Stimulated activated effector memory CD8-positive, alpha-beta T cell treated with anti-CD3 and anti-CD28 coated beads, Interleukin-12 subunit alpha, Interleukin-12 subunit beta, amount 100 ng/mL, for 72 hours (primary cell): ENCODE results near the gene GEMIN4.
"Not testable (repeated sequence)": the region's sequence is repeated elsewhere in the genome, so short reads cannot be mapped to it uniquely, and the experiment has no call there.

Source experiments
- ATAC-seq: fragments of 150-1000 bp; cut with Tn5 transposase; 2 replicates; pipeline ENCODE4 v1.10.0; 2021
- DNase-seq, 2 donors: peaks; one replicate each; pipeline ENCODE4 v3.0.0; 2021 to 2022; ENCODE audit warnings: low spot score in 2 of 2
- H3K27ac Mint-ChIP-seq: one replicate; pipeline ENCODE4 v1.8.0; 2022; ENCODE audit warnings: mild to moderate bottlenecking, mixed read lengths
- H3K36me3 Mint-ChIP-seq: one replicate; pipeline ENCODE4 v1.8.0; 2022; ENCODE audit warnings: mild to moderate bottlenecking, mixed read lengths
- H3K4me1 Mint-ChIP-seq: one replicate; pipeline ENCODE4 v1.8.0; 2022; ENCODE audit warnings: mixed read lengths
- H3K4me3 Mint-ChIP-seq: one replicate; pipeline ENCODE4 v1.8.0; 2022; ENCODE audit warnings: mild to moderate bottlenecking, mixed read lengths
- H3K9me3 Mint-ChIP-seq: one replicate; pipeline ENCODE4 v1.8.0; 2022; ENCODE audit warnings: mixed read lengths

Gene GEMIN4

GRCh38 chr17:752620-753219 lies 656 bp upstream of the GEMIN4 start:
- no peak for DNase-seq
- Mint-ChIP-seq H3K9me3 (no peaks in the 10 kb centered on the region), H3K27ac (peak overlapping the region; percentile 96), H3K36me3 (peaks cover 47% of the 10 kb centered on the region), H3K4me1 (peaks cover 44% of the 10 kb centered on the region), H3K4me3 (peak overlapping the region; percentile 96)
- peak; percentile 23 for ATAC-seq

GRCh38 chr17:751269-752001 lies 629 bp downstream of the GEMIN4 start:
- ATAC-seq = peak; percentile 64
- H3K27ac Mint-ChIP-seq = peak overlapping the region; percentile 96
- no peaks in the 10 kb centered on the region for H3K9me3 Mint-ChIP-seq
- H3K4me3 Mint-ChIP-seq = peak overlapping the region; percentile 96
- peaks cover 44% of the 10 kb centered on the region for H3K4me1 Mint-ChIP-seq
- peaks cover 47% of the 10 kb centered on the region for H3K36me3 Mint-ChIP-seq
- DNase-seq = peak in 1 of 2 donors; percentile 33

- H3K4me1 Mint-ChIP-seq = peaks cover 44% of the 10 kb centered on the region
- ATAC-seq (no peak), DNase-seq (no peak)
- no peaks in the 10 kb centered on the region for H3K9me3 Mint-ChIP-seq
- peaks cover 51% of the 10 kb centered on the region for H3K36me3 Mint-ChIP-seq
- peak overlapping the region; percentile 96 for H3K4me3 Mint-ChIP-seq
- H3K27ac Mint-ChIP-seq = peak overlapping the region; percentile 96
Observed at GRCh38 chr17:750431-751037, 1.5 kb downstream of the GEMIN4 start.

- ATAC-seq, H3K9me3 Mint-ChIP-seq, H3K27ac Mint-ChIP-seq, DNase-seq: not testable (repeated sequence)
- Mint-ChIP-seq H3K4me1 (peaks cover 44% of the 10 kb centered on the region), H3K4me3 (peak overlapping the region; percentile 96), H3K36me3 (peaks cover 63% of the 10 kb centered on the region)
Observed at GRCh38 chr17:749359-749758, 2.7 kb downstream of the GEMIN4 start.

- not testable (repeated sequence) for H3K27ac Mint-ChIP-seq, H3K4me3 Mint-ChIP-seq, H3K9me3 Mint-ChIP-seq, DNase-seq, ATAC-seq
- peaks cover 70% of the 10 kb centered on the region for H3K36me3 Mint-ChIP-seq
- peaks cover 50% of the 10 kb centered on the region for H3K4me1 Mint-ChIP-seq
Observed at GRCh38 chr17:748604-749003, 3.5 kb downstream of the GEMIN4 start.

GRCh38 chr17:746783-747629 lies 5.1 kb downstream of the GEMIN4 start:
- ATAC-seq = no peak

GRCh38 chr17:746181-746580 lies 5.9 kb downstream of the GEMIN4 start:
- no peak for DNase-seq
- Mint-ChIP-seq H3K9me3 (no peaks in the 10 kb centered on the region), H3K4me1 (peaks cover 37% of the 10 kb centered on the region), H3K27ac (no peak overlapping the region), H3K4me3 (no peak overlapping the region), H3K36me3 (peaks cover 77% of the 10 kb centered on the region)
- no peak for ATAC-seq

More at GRCh38 chr17:746783-747629, 5.1 kb downstream of the GEMIN4 start:
- Mint-ChIP-seq H3K4me1 (peaks cover 43% of the 10 kb centered on the region), H3K36me3 (peaks cover 76% of the 10 kb centered on the region), H3K4me3 (no peak overlapping the region), H3K27ac (no peak overlapping the region), H3K9me3 (no peaks in the 10 kb centered on the region)
- no peak for DNase-seq

GRCh38 chr17:745406-745805 lies 6.7 kb downstream of the GEMIN4 start:
- Mint-ChIP-seq H3K36me3 (peaks cover 82% of the 10 kb centered on the region), H3K4me3 (no peak overlapping the region), H3K9me3 (no peaks in the 10 kb centered on the region), H3K27ac (peak overlapping the region; percentile 43), H3K4me1 (peaks cover 30% of the 10 kb centered on the region)
- ATAC-seq = no peak
- no peak for DNase-seq

- H3K4me1 Mint-ChIP-seq = peaks cover 25% of the 10 kb centered on the region
- H3K36me3 Mint-ChIP-seq = peaks cover 87% of the 10 kb centered on the region
- no peak overlapping the region for H3K4me3 Mint-ChIP-seq
- DNase-seq = no peak
- peak overlapping the region; percentile 43 for H3K27ac Mint-ChIP-seq
- no peaks in the 10 kb centered on the region for H3K9me3 Mint-ChIP-seq
- no peak for ATAC-seq
Observed at GRCh38 chr17:744937-745336, 7.1 kb downstream of the GEMIN4 start.

- H3K4me3 Mint-ChIP-seq = no peak overlapping the region
- peaks cover 11% of the 10 kb centered on the region for H3K4me1 Mint-ChIP-seq
- peak overlapping the region; percentile 50 for H3K27ac Mint-ChIP-seq
- ATAC-seq (no peak), DNase-seq (no peak)
- H3K36me3 Mint-ChIP-seq = peaks cover 100% of the 10 kb centered on the region
- H3K9me3 Mint-ChIP-seq = no peaks in the 10 kb centered on the region
Observed at GRCh38 chr17:743139-743538, 8.9 kb downstream of the GEMIN4 start.

- Mint-ChIP-seq H3K4me3 (no peak overlapping the region), H3K27ac (no peak overlapping the region), H3K4me1 (peaks cover 7% of the 10 kb centered on the region), H3K36me3 (peaks cover 100% of the 10 kb centered on the region), H3K9me3 (no peaks in the 10 kb centered on the region)
- ATAC-seq (no peak), DNase-seq (no peak)
Observed at GRCh38 chr17:742147-742793, 9.8 kb downstream of the GEMIN4 start.

GRCh38 chr17:740240-741017 lies 11.6 kb downstream of the GEMIN4 start:
- ATAC-seq (peak; percentile 86), DNase-seq (no peak)
- Mint-ChIP-seq H3K36me3 (peaks cover 98% of the 10 kb centered on the region), H3K27ac (peak overlapping the region; percentile 61), H3K4me1 (peaks cover 7% of the 10 kb centered on the region), H3K4me3 (no peak overlapping the region), H3K9me3 (no peaks in the 10 kb centered on the region)

- no peak for DNase-seq
- Mint-ChIP-seq H3K4me3 (no peak overlapping the region), H3K4me1 (peaks cover 16% of the 10 kb centered on the region), H3K36me3 (peaks cover 98% of the 10 kb centered on the region), H3K9me3 (no peaks in the 10 kb centered on the region), H3K27ac (no peak overlapping the region)
- ATAC-seq = no peak
Observed at GRCh38 chr17:737561-738113, 14.4 kb downstream of the GEMIN4 start.

- H3K4me1 Mint-ChIP-seq = peaks cover 16% of the 10 kb centered on the region
- H3K4me3 Mint-ChIP-seq = peak overlapping the region; percentile 87
- ATAC-seq (no peak), DNase-seq (no peak)
- H3K27ac Mint-ChIP-seq = peak overlapping the region; percentile 93
- no peaks in the 10 kb centered on the region for H3K9me3 Mint-ChIP-seq
- H3K36me3 Mint-ChIP-seq = peaks cover 59% of the 10 kb centered on the region
Observed at GRCh38 chr17:733743-734142, 18.3 kb downstream of the GEMIN4 start.
